Left ventricle myocardium inferior (tissue), 1 donor: Measurements from ENCODE around the gene CHRNB1. TPM values are rescaled to one million over a fixed set of nuclear protein-coding genes. Genes with fewer than 3 reads are reported as not detected.
A peak's percentile ranks its signal among the peaks of the same experiment; 100 is the strongest.

Source experiments
- DNase-seq: peaks from one replicate; pipeline ENCODE4 v3.0.0-alpha.2; 2020
- H3K27ac ChIP-seq: fragments of 200-600 bp; replicated peaks from 2 replicates; pipeline ENCODE4 v1.8.0; 2021
- H3K27me3 ChIP-seq: fragments of 200-600 bp; 2 replicates; pipeline ENCODE4 v1.8.0; 2021; ENCODE audit warnings: low read depth
- H3K36me3 ChIP-seq: fragments of 200-600 bp; 2 replicates; pipeline ENCODE4 v1.8.0; 2021
- H3K4me1 ChIP-seq: fragments of 200-600 bp; 2 replicates; pipeline ENCODE4 v1.8.0; 2021
- H3K4me3 ChIP-seq: fragments of 200-600 bp; 2 replicates; pipeline ENCODE4 v1.8.0; 2021; ENCODE audit warnings: mild to moderate bottlenecking, moderate library complexity
- H3K9me3 ChIP-seq: fragments of 200-600 bp; replicated peaks from 2 replicates; pipeline ENCODE4 v1.8.0; 2021
- CTCF ChIP-seq: fragments of 200-600 bp; IDR thresholded peaks from 2 replicates; pipeline ENCODE4 v1.8.0; 2021; ENCODE audit warnings: antibody characterized with exemption, mild to moderate bottlenecking, borderline replicate concordance
- intact Hi-C: fragments of 100-400 bp; cut with micrococcal nuclease; formaldehyde crosslinking; loops from one replicate; pipeline ENCODE4 v1.11.0; 2022
- total RNA-seq: library from RNA; stranded (reverse); fragmentation: NEBNext Ultra II Directional; extraction: Animal tissue kit (Norgen Biotek cat#: 25700); gene quantifications from one replicate; pipeline ENCODE4 v1.2.1, GENCODE V29; 2021
- donor health status: DM: no; HTN: yes; CAD: no; lungs with severe emphysema.

Gene CHRNB1
- total RNA-seq, 1 donor from 2014 or later, result 8.7 TPM

- DNase-seq, result no peak
- intact Hi-C loops, result no loop called here
- Histone ChIP-seq H3K27me3 (no peaks in the 10 kb centered on the region), H3K9me3 (no peaks in the 10 kb centered on the region), H3K4me1 (no peaks in the 10 kb centered on the region), H3K36me3 (no peaks in the 10 kb centered on the region), H3K27ac (no peak within 1 kb of the TSS), H3K4me3 (no peak within 1 kb of the TSS)
- TF ChIP-seq CTCF, result no peak
These were observed 16.3 kb upstream of the CHRNB1 start, which contains the start of gene SPEM3 for GRCh38 chr17:7428557-7428956. TSS of gene SPEM3 (plus strand) at chr17:7428857. CDS start at chr17:7428903, 46 bp downstream.

- H3K4me3 ChIP-seq, result no peak overlapping the region
- TF ChIP-seq CTCF, result no peak
- intact Hi-C loops, result no loop called here
- no peak overlapping the region for H3K27ac ChIP-seq
- H3K9me3 ChIP-seq, result no peaks in the 10 kb centered on the region
- peaks cover under 1% of the 10 kb centered on the region for H3K4me1 ChIP-seq
- DNase-seq, result no peak
- no peaks in the 10 kb centered on the region for H3K36me3 ChIP-seq
- no peaks in the 10 kb centered on the region for H3K27me3 ChIP-seq
These were observed 15.1 kb upstream of the CHRNB1 start for GRCh38 chr17:7429722-7430121.

DNA sequence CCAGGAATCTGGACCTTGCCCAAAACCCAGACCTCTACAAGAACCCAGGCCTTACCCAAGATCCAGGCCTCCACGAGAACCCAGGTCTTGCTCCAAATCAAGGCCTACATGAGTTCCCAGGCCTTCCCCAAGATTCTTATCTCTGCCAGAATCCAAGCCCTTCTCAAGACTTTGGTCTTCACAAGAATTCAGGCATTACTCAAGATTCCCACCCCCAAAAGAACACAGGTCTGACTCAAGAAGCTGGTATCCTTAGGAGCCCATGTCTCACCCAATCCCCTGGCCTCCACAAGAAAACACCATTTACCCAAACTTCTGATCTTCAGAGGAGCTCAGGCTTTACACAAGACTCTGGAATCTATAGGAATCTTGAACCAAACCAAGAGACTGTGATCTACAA lies 13.6 kb upstream of the CHRNB1 start:
- Histone ChIP-seq H3K27ac (no peak overlapping the region), H3K27me3 (no peaks in the 10 kb centered on the region), H3K9me3 (no peaks in the 10 kb centered on the region), H3K4me3 (no peak overlapping the region), H3K36me3 (no peaks in the 10 kb centered on the region), H3K4me1 (peaks cover 15% of the 10 kb centered on the region)
- DNase-seq, result no peak
- intact Hi-C loops, result no loop called here
- TF ChIP-seq CTCF, result no peak

DNA sequence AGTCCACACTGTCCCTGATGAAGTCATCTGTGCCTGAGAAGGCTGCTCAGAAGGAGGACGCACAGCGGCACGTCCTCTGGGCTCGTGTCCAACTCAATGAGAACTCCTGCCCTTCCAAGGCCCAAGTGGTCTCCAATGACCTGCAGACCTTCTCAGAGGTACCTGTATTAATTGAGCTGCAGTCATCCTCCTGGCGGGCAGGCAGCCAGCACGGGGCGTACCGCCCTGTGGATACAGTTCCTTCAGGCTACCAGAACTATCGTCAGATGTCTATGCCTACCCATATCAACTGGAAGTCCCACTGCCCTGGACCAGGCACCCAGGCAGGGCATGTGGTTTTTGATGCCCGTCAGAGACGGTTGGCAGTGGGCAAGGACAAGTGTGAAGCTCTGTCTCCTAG lies 12.6 kb upstream of the CHRNB1 start:
- intact Hi-C loops, result no loop called here

GRCh38 chr17:7435676-7436555 lies 8.9 kb upstream of the CHRNB1 start:
- no peaks in the 10 kb centered on the region for H3K36me3 ChIP-seq
- TF ChIP-seq CTCF, result no peak
- peaks cover 28% of the 10 kb centered on the region for H3K27me3 ChIP-seq
- H3K9me3 ChIP-seq, result no peaks in the 10 kb centered on the region
- peak overlapping the region; percentile 75 for H3K27ac ChIP-seq
- DNase-seq, result peak; percentile 45
- peaks cover 61% of the 10 kb centered on the region for H3K4me1 ChIP-seq
- H3K4me3 ChIP-seq, result peak overlapping the region; percentile 69
- intact Hi-C loops, result no loop called here

More for the DNA sequence above, 12.6 kb upstream of the CHRNB1 start:
- H3K36me3 ChIP-seq, result no peaks in the 10 kb centered on the region
- no peak for DNase-seq
- H3K4me3 ChIP-seq, result no peak overlapping the region
- peaks cover 25% of the 10 kb centered on the region for H3K4me1 ChIP-seq
- no peak for TF ChIP-seq CTCF
- H3K27me3 ChIP-seq, result no peaks in the 10 kb centered on the region
- no peaks in the 10 kb centered on the region for H3K9me3 ChIP-seq
- no peak overlapping the region for H3K27ac ChIP-seq
